RWPE1 (cell line): ENCODE measurements around the gene ARHGAP22.

Experiments used
- CTCF ChIA-PET: fragments of 350-600 bp; sonication (Branson Sonifier 250); formaldehyde crosslinking; extraction: SDS; loops from one replicate; lab custom pipeline; 2021; lab: Yijun Ruan, JAX
- POLR2A ChIA-PET: fragments of 400-600 bp; formaldehyde crosslinking; extraction: SDS; loops from one replicate; lab custom pipeline; 2020; ENCODE audit warnings: antibody characterized with exemption; ENCODE audit not compliant: low non-redundant PET; lab: Yijun Ruan, JAX
- DNase-seq: peaks from one replicate; pipeline ENCODE4 v3.0.0; 2012; ENCODE audit warnings: low spot score
- H3K27ac ChIP-seq: fragments of 450-650 bp; 2 replicates; pipeline ENCODE4 v1.5.1; 2017
- TF ChIP-seq, protein P1 (sequence below): fragments of 450-650 bp; conservative IDR thresholded peaks from 2 replicates; pipeline ENCODE4 v1.5.1; 2017; ENCODE audit warnings: low read depth, mild to moderate bottlenecking

Gene ARHGAP22

GRCh38 chr10:48501787-48502771 lies 102.8 kb downstream of the ARHGAP22 start:
- ChIA-PET CTCF (interaction anchor here (0.6 to 0.7 kb wide), 4 partner anchors 21 to 130 kb away, joined by 3 to 7 read pairs (median 4); no protein-coding TSS in a partner anchor), POLR2A (no interaction called here)
- TF ChIP-seq, protein P1, sequence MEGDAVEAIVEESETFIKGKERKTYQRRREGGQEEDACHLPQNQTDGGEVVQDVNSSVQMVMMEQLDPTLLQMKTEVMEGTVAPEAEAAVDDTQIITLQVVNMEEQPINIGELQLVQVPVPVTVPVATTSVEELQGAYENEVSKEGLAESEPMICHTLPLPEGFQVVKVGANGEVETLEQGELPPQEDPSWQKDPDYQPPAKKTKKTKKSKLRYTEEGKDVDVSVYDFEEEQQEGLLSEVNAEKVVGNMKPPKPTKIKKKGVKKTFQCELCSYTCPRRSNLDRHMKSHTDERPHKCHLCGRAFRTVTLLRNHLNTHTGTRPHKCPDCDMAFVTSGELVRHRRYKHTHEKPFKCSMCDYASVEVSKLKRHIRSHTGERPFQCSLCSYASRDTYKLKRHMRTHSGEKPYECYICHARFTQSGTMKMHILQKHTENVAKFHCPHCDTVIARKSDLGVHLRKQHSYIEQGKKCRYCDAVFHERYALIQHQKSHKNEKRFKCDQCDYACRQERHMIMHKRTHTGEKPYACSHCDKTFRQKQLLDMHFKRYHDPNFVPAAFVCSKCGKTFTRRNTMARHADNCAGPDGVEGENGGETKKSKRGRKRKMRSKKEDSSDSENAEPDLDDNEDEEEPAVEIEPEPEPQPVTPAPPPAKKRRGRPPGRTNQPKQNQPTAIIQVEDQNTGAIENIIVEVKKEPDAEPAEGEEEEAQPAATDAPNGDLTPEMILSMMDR: no peak
- DNase-seq: no peak
- no peak overlapping the region for H3K27ac ChIP-seq

- TF ChIP-seq, protein P1: no peak
- no peak overlapping the region for H3K27ac ChIP-seq
- POLR2A ChIA-PET: interaction anchor here (0.7 kb wide), 1 partner anchor 47 kb away, joined by 8 read pairs; no protein-coding TSS in a partner anchor
- CTCF ChIA-PET: interaction anchor here (0.6 kb wide), 1 partner anchor 60 kb away, joined by 3 read pairs; no protein-coding TSS in a partner anchor
- no peak for DNase-seq
Observed at GRCh38 chr10:48501226-48501625, 103.6 kb downstream of the ARHGAP22 start.

DNA sequence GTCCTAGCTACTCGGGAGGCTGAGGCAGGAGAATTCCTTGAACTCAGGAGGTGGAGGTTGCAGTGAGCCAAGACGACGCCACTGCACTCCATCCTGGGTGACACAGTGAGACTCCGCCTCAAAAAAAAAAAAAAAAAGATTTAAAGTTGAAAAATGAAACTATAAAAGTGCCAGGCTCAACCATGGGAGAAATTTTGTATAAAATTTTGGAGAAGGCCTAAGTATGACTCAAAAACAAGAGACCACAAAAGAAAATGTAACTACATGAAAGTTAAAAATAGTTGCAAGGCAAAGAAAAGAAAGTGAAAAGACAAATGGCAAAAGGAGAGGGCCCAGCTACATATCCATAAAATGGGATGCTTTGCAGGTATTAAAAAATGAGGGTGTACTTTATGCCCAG lies 104.1 kb downstream of the ARHGAP22 start:
- TF ChIP-seq, protein P1: no peak
- H3K27ac ChIP-seq: no peak overlapping the region
- DNase-seq: no peak
- POLR2A ChIA-PET: interaction anchor here (0.6 to 0.7 kb wide), 2 partner anchors 35 to 47 kb away, joined by 3 to 8 read pairs; no protein-coding TSS in a partner anchor
- CTCF ChIA-PET: interaction anchor here (0.6 to 1.2 kb wide), 2 partner anchors 137 to 1945 kb away, joined by 3 read pairs; no protein-coding TSS in a partner anchor

DNA sequence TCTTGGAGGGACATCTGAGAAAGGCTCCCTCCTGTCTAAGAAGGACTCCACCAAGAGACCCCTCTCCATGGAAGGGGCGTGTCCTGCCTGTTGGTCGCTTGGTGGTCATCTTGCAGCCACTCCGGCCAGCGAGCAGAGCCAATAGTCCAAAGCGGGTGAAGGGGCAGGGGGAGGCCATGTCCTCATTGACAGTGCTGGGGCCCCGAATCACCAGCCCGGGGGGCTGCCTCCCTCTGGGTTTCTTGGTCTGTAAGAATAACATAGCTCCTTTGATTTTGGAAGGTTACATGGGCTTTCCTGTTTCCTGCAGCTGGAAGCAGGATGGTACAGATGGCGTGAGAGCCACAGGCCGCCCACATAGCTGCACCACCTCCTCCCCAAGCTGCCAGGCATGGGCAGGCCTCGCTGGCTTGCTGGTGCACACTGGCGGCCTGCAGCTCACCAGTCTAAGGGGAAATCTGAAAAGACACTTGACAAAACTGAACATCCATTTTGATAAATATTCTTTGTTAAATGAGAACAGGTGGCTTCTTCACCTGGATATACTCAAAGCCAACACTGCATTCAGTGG lies 105.8 kb downstream of the ARHGAP22 start:
- CTCF ChIA-PET: no interaction called here
- TF ChIP-seq, protein P1: no peak
- no peak overlapping the region for H3K27ac ChIP-seq
- POLR2A ChIA-PET: no interaction called here
- no peak for DNase-seq

GRCh38 chr10:48497780-48498770 lies 106.8 kb downstream of the ARHGAP22 start:
- DNase-seq: no peak
- H3K27ac ChIP-seq: peak overlapping the region; percentile 59
- ChIA-PET POLR2A (no interaction called here), CTCF (no interaction called here)
- TF ChIP-seq, protein P1: no peak
